Lung (tissue), 16 donors: ENCODE data around the gene EXOC6. TPM values are rescaled to one million over a fixed set of nuclear protein-coding genes. Genes with fewer than 3 reads are reported as not detected.

Experiments
- ATAC-seq: fragments of 200-7000 bp; cut with Tn5 transposase; one replicate; pipeline ENCODE4 v1.9.1; 2020; ENCODE audit warnings: moderate number of reproducible peaks; ENCODE audit not compliant: insufficient read depth, low FRiP score
- DNase-seq, 3 donors: peaks; one replicate each; pipeline ENCODE4 v3.0.0-alpha.2; 2013 to 2017
- H3K27ac ChIP-seq, 2 donors: one replicate each; pipeline ENCODE4 v1.5.1; 2013; ENCODE audit warnings: mild to moderate bottlenecking in 2 of 2, moderate library complexity in 2 of 2, control low read depth in 1 of 2, inconsistent platforms in 1 of 2, low read depth in 1 of 2, low read length in 1 of 2
- H3K27me3 ChIP-seq, 3 donors: one replicate each; pipeline ENCODE4 v1.5.1; 2013; ENCODE audit warnings: low read length in 2 of 3; ENCODE audit not compliant: control insufficient read depth in 3 of 3, insufficient read depth in 3 of 3
- H3K36me3 ChIP-seq, 4 donors: one replicate each; pipeline ENCODE4 v1.5.1; 2013; ENCODE audit warnings: low read length in 4 of 4, mild to moderate bottlenecking in 1 of 4, moderate library complexity in 1 of 4; ENCODE audit not compliant: control insufficient read depth in 4 of 4, insufficient read depth in 4 of 4
- H3K4me1 ChIP-seq, 5 donors: one replicate each; pipeline ENCODE4 v1.5.1; 2013; ENCODE audit warnings: low read length in 5 of 5, mild to moderate bottlenecking in 2 of 5, moderate library complexity in 1 of 5; ENCODE audit not compliant: control insufficient read depth in 5 of 5, insufficient read depth in 5 of 5
- H3K4me3 ChIP-seq: one replicate; pipeline ENCODE4 v1.5.1; 2013; ENCODE audit warnings: mild to moderate bottlenecking, control low read depth, moderate library complexity
- H3K9ac ChIP-seq, 2 donors: one replicate each; pipeline ENCODE4 v1.5.1; 2013; ENCODE audit warnings: low read length in 2 of 2, control low read depth in 1 of 2; ENCODE audit not compliant: insufficient read depth in 1 of 2
- H3K9me3 ChIP-seq, 4 donors: one replicate each; pipeline ENCODE4 v1.5.1; 2013; ENCODE audit warnings: low read length in 3 of 4, mild to moderate bottlenecking in 1 of 4, moderate library complexity in 1 of 4; ENCODE audit not compliant: control insufficient read depth in 4 of 4, insufficient read depth in 3 of 4
- CTCF ChIP-seq: IDR thresholded peaks from 2 replicates; pipeline ENCODE4 v1.5.1; 2012; ENCODE audit warnings: mild to moderate bottlenecking; ENCODE audit errors: control extremely low read depth, extremely low read depth
- WGBS, 2 donors: extraction: QIAGEN DNeasy Blood & Tissue Kit; methylation state at CpG; one replicate each; pipeline ENCODE4 v1.1.7; 2013; 5-methylcytosine and 5-hydroxymethylcytosine counted together
- long read RNA-seq, 5 donors: transcript quantifications; one replicate each; lab custom pipeline, GENCODE V29; 2026
- polyA plus RNA-seq, 2 donors: library from polyadenylated mRNA; stranded (reverse); fragments of 200-250 nt; gene quantifications; one replicate each; pipeline ENCODE4 v1.2.1, GENCODE V29; 2013
- total RNA-seq, 2 donors: library from RNA; depleted of rRNA in 1 of 2; stranded (reverse); fragments of >200 nt in 1 of 2; gene quantifications; one replicate each; pipeline ENCODE4 v1.2.1, GENCODE V29; 2014 to 2021
- donor health status: control.
- donor health status: control.
- donor health status: Bipolar disorder and iron deficiency.
- donor health status: healthy.
- donor health status: DM: yes; HTN: yes; CAD: no.

EXOC6 gene
- total RNA-seq (10 to 100 TPM; 14.5 to 40.1 TPM), polyA plus RNA-seq (1 to 10 TPM; 8.6 to 9.4 TPM)
- long read RNA-seq, donor 1, partial matches to known transcripts = 0 of 1 reads
- long read RNA-seq, donor 1, other reads (novel, unspliced or antisense) = 0 of 1 reads
- long read RNA-seq, donor 2 = 0 reads
- long read RNA-seq, donor 3, partial matches to known transcripts = 0 of 1 reads
- long read RNA-seq, donor 3, other reads (novel, unspliced or antisense) = 0 of 1 reads
- long read RNA-seq, donor 4 = 0 reads
- long read RNA-seq, donor 5 = 0 reads

- TF ChIP-seq CTCF = no peak
- WGBS, 2 donors = 0% methylated on average over 67 to 103 of the region's 103 CpGs
- Histone ChIP-seq H3K4me3 (peak within 1 kb of the TSS; percentile 96), H3K9ac (peak within 1 kb of the TSS in 1 of 2 donors; percentile 51), H3K9me3 (no peaks in the 10 kb centered on the region), H3K36me3 (no peaks in the 10 kb centered on the region), H3K27ac (peak within 1 kb of the TSS; percentile 88 to 91), H3K27me3 (no peaks in the 10 kb centered on the region), H3K4me1 (peaks cover 2 to 9% (median 4%) of the 10 kb centered on the region in 5 donors)
- ATAC-seq (peak; percentile 90), DNase-seq (peak; percentile 82 to 89 (median 84))
These were observed at the start of gene EXOC6 for GRCh38 chr10:92848441-92849233. Gene EXOC6, plus strand, starts transcription at chr10:92848520. Its CDS starts 14 bp downstream, at chr10:92848534.

GRCh38 chr10:92799568-92799967 is 48.8 kb upstream of the EXOC6 start:
- no peak overlapping the region for H3K27ac ChIP-seq
- WGBS, 2 donors = 36 to 37% methylated on average over 2 of the region's 2 CpGs
- no peak overlapping the region for H3K4me3 ChIP-seq
- DNase-seq (no peak), ATAC-seq (no peak)
- H3K9ac ChIP-seq = no peak overlapping the region
- H3K9me3 ChIP-seq = no peaks in the 10 kb centered on the region
- no peaks in the 10 kb centered on the region for H3K36me3 ChIP-seq
- no peaks in the 10 kb centered on the region for H3K27me3 ChIP-seq
- no peak for TF ChIP-seq CTCF
- H3K4me1 ChIP-seq = peaks cover 0 to 1% (median 0%) of the 10 kb centered on the region in 5 donors

GRCh38 chr10:92800134-92800733 is 48.1 kb upstream of the EXOC6 start:
- no peak for ATAC-seq

More at GRCh38 chr10:92800134-92800733, 48.1 kb upstream of the EXOC6 start:
- no peak overlapping the region for H3K4me3 ChIP-seq
- no peak for TF ChIP-seq CTCF
- peaks cover 0 to 1% (median 0%) of the 10 kb centered on the region in 5 donors for H3K4me1 ChIP-seq
- H3K9ac ChIP-seq = no peak overlapping the region
- no peak for DNase-seq
- no peak overlapping the region for H3K27ac ChIP-seq
- H3K36me3 ChIP-seq = no peaks in the 10 kb centered on the region
- H3K9me3 ChIP-seq = no peaks in the 10 kb centered on the region
- H3K27me3 ChIP-seq = no peaks in the 10 kb centered on the region
- WGBS, 2 donors = 55 to 73% methylated on average over 5 of the region's 5 CpGs
